Upper lobe of left lung (tissue), 6 donors: ENCODE measurements around the gene MYOM3. TPM values are rescaled to one million over a fixed set of nuclear protein-coding genes. Genes with fewer than 3 reads are reported as not detected.
"Not testable (repeated sequence)": the region's sequence is repeated elsewhere in the genome, so short reads cannot be mapped to it uniquely, and the experiment has no call there.

Experiments
- ATAC-seq, 2 donors: fragments of 200-7000 bp; cut with Tn5 transposase; one replicate each; pipeline ENCODE4 v1.9.1; 2022; ENCODE audit warnings: mild to moderate bottlenecking in 2 of 2, moderate library complexity in 2 of 2; ENCODE audit not compliant: low FRiP score in 2 of 2
- DNase-seq, 2 donors: peaks; one replicate each; pipeline ENCODE4 v3.0.0-alpha.2; 2019 to 2020
- H3K27ac ChIP-seq, 4 donors: fragments of 200-600 bp; sonication (generic); one replicate each; pipeline ENCODE4 v1.5.1; 2016 to 2019
- H3K27me3 ChIP-seq, 4 donors: fragments of 200-600 bp; sonication (generic); one replicate each; pipeline ENCODE4 v1.5.1; 2017 to 2019
- H3K36me3 ChIP-seq, 4 donors: fragments of 200-600 bp; sonication (generic); one replicate each; pipeline ENCODE4 v1.5.1; 2016 to 2019
- H3K4me1 ChIP-seq, 4 donors: fragments of 200-600 bp; sonication (generic); one replicate each; pipeline ENCODE4 v1.5.1; 2018 to 2019
- H3K4me3 ChIP-seq, 4 donors: fragments of 200-600 bp; sonication (generic); one replicate each; pipeline ENCODE4 v1.5.1; 2017 to 2019; ENCODE audit warnings: mild to moderate bottlenecking in 2 of 4, moderate library complexity in 1 of 4
- H3K9me3 ChIP-seq, 4 donors: fragments of 200-600 bp; sonication (generic); one replicate each; pipeline ENCODE4 v1.5.1; 2018 to 2019
- EP300 ChIP-seq, 4 donors: sonication (generic); formaldehyde crosslinking; IDR thresholded peaks; one replicate each; pipeline ENCODE4 v1.5.1; 2017; ENCODE audit warnings: antibody characterized with exemption in 4 of 4, control low read depth in 2 of 4
- POLR2A ChIP-seq, 4 donors: fragments of 450-650 bp; IDR thresholded peaks; one replicate each; pipeline ENCODE4 v1.5.1; 2016 to 2017; ENCODE audit warnings: antibody characterized with exemption in 4 of 4, mild to moderate bottlenecking in 2 of 4
- POLR2AphosphoS5 ChIP-seq, 2 donors: sonication (generic); formaldehyde crosslinking; IDR thresholded peaks; one replicate each; pipeline ENCODE4 v1.5.1; 2017; ENCODE audit warnings: antibody characterized with exemption in 2 of 2
- WGBS, 2 donors: methylation state at CpG; one replicate each; pipeline ENCODE4 v1.1.5; 2017 to 2018; 5-methylcytosine and 5-hydroxymethylcytosine counted together
- total RNA-seq, 6 donors: library from RNA; depleted of rRNA in 4 of 6; stranded (reverse); fragments of >200 nt in 4 of 6; gene quantifications; one replicate each; pipeline versions ENCODE4 v1.1.0 to v1.2.1, GENCODE V29; 2016 to 2021
- TF ChIP-seq, protein P1 (sequence below), 6 experiments: fragments of 450-650 bp in 4 of 6; fragments of 200-600 bp in 2 of 6; sonication (generic) in 2 of 6; IDR thresholded peaks; one replicate each; pipeline ENCODE4 v1.5.1; 2016 to 2019; ENCODE audit warnings: antibody characterized with exemption in 6 of 6
- donor health status: DM: no; HTN: no; CAD: no; lungs with moderate emphysema.
- donor health status: DM: no; HTN: yes; CAD: no; lungs with severe emphysema.

The MYOM3 gene
- total RNA-seq, 6 donors from 2014 or later = 0.11 to 0.20 (median 0.15) TPM; not detected in 3

DNA sequence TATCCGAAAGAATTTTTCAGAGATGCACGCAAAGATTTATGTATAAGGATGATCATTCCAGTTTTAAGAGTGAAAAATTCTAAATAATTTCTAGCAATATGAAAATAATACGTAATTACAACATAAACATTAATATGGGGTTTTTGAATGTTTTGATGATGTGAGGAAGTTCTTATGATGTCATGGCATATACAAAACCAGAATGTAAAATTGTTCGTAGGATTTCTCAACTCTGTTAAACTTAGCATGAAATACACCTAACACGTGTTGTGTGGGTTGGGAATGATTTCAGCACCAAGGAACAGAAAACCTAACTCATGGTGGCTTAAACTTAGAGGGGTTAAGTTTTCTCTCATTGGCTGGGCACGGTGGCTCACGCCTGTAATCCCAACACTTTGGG lies 62.2 kb downstream of the MYOM3 start:
- TF ChIP-seq EP300 (IDR thresholded peaks at IDR 0.05) = no peak
- no peak for TF ChIP-seq POLR2AphosphoS5 (IDR thresholded peaks at IDR 0.05)
- no peak for TF ChIP-seq POLR2A (IDR thresholded peaks at IDR 0.05)
- TF ChIP-seq, protein P1, sequence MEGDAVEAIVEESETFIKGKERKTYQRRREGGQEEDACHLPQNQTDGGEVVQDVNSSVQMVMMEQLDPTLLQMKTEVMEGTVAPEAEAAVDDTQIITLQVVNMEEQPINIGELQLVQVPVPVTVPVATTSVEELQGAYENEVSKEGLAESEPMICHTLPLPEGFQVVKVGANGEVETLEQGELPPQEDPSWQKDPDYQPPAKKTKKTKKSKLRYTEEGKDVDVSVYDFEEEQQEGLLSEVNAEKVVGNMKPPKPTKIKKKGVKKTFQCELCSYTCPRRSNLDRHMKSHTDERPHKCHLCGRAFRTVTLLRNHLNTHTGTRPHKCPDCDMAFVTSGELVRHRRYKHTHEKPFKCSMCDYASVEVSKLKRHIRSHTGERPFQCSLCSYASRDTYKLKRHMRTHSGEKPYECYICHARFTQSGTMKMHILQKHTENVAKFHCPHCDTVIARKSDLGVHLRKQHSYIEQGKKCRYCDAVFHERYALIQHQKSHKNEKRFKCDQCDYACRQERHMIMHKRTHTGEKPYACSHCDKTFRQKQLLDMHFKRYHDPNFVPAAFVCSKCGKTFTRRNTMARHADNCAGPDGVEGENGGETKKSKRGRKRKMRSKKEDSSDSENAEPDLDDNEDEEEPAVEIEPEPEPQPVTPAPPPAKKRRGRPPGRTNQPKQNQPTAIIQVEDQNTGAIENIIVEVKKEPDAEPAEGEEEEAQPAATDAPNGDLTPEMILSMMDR (IDR thresholded peaks at IDR 0.05) = no peak
- 86 to 90% methylated on average over 7 of the region's 7 CpGs for WGBS, 2 donors
- H3K4me3 ChIP-seq = no peak overlapping the region

DNA sequence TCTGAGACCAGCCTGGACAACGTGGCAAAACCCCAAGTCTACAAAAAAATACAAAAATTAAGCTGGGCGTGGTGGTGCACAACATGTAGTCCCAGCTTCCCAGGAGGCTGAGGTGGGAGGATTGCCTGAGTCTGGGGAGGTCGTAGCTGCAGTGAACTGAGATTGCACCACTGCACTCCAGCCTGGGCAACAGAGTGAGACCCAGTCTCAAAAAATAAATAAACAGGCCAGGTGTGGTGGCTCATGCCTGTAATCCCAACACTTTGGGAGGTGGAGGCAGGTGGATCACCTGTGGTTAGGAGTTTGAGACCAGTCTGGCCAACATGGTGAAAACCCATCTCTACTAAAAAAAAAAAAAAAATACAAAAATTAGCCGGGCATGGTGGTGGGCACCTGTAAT lies 63.0 kb downstream of the MYOM3 start:
- not testable (repeated sequence) for H3K36me3 ChIP-seq, H3K27me3 ChIP-seq, ATAC-seq, H3K4me3 ChIP-seq, H3K9me3 ChIP-seq, H3K27ac ChIP-seq, DNase-seq
- 88 to 89% methylated on average over 3 to 4 of the region's 4 CpGs for WGBS, 2 donors
- H3K4me1 ChIP-seq = peaks cover 3 to 17% (median 16%) of the 10 kb centered on the region in 4 donors

More for the DNA sequence above, 62.2 kb downstream of the MYOM3 start:
- Histone ChIP-seq H3K9me3 (no peaks in the 10 kb centered on the region), H3K27ac (no peak overlapping the region), H3K27me3 (no peaks in the 10 kb centered on the region), H3K4me1 (peaks cover 3 to 17% (median 16%) of the 10 kb centered on the region in 4 donors), H3K36me3 (no peaks in the 10 kb centered on the region)
- ATAC-seq (no peak), DNase-seq (no peak)

DNA sequence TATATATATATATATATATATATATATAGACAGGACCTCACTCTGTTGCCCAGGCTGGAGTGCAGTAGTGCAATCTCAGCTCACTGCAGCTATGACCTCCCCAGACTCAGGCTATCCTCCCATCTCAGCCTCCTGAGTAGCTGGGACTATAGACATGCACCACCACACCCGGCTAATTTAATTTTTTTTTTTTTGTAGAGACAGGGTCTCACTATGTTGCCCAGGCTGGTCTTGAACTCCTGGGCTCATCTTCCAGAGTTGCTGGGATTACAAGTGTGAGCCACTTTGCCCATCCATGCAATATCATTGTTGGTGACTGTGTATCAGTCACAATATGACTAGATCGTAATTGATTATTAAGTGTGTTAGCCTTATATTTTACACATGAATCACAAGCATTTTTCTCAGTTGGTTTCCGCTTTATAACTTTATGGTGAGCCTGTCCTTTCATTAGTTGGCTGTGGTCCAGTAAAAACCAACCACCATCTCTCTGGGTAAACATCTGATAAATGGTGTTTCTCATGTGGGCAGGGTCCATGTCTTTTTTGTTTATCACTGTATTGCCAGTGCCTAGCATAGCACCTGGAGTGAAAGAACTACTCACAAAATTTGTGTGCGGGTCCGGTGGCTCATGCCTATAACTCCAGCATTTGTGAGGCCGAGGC lies 63.6 kb downstream of the MYOM3 start:
- Histone ChIP-seq H3K27ac (no peak overlapping the region), H3K9me3 (no peaks in the 10 kb centered on the region), H3K4me3 (no peak overlapping the region), H3K27me3 (no peaks in the 10 kb centered on the region), H3K4me1 (peaks cover 3 to 17% (median 16%) of the 10 kb centered on the region in 4 donors), H3K36me3 (no peaks in the 10 kb centered on the region)
- DNase-seq = no peak
- WGBS, 2 donors = 84 to 92% methylated on average over 6 of the region's 6 CpGs
- TF ChIP-seq, protein P1 (IDR thresholded peaks at IDR 0.05) = no peak
- TF ChIP-seq EP300 (IDR thresholded peaks at IDR 0.05) (no peak), POLR2AphosphoS5 (IDR thresholded peaks at IDR 0.05) (no peak), POLR2A (IDR thresholded peaks at IDR 0.05) (no peak)
- ATAC-seq = no peak

DNA sequence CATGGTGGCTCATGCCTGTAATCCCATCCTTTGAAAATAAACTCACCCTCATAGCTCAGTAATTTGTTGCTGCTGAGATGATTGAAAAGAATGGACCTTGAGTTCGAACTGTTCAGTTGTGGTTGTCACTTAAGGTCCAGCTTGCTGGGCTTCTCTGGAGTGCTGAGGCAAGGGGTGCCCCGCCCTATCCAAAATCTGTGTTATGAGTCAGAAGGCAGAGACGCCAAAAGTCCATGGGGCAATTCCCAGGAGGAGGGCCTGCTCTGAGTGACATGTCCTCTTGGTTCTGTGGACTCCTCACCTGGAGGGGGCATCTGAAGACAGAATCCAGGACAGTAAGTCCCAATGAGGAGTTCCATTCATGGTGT lies 64.8 kb downstream of the MYOM3 start:
- no peak overlapping the region for H3K27ac ChIP-seq
- H3K9me3 ChIP-seq = no peaks in the 10 kb centered on the region
- no peak for DNase-seq
- H3K4me1 ChIP-seq = peaks cover 3 to 17% (median 12%) of the 10 kb centered on the region in 4 donors
- peak; percentile 67 to 85 for ATAC-seq
- no peaks in the 10 kb centered on the region for H3K36me3 ChIP-seq
- 53 to 59% methylated on average over 3 of the region's 3 CpGs for WGBS, 2 donors
- no peaks in the 10 kb centered on the region for H3K27me3 ChIP-seq
- H3K4me3 ChIP-seq = no peak overlapping the region
- no peak for TF ChIP-seq POLR2A (IDR thresholded peaks at IDR 0.05)
- no peak for TF ChIP-seq POLR2AphosphoS5 (IDR thresholded peaks at IDR 0.05)
- TF ChIP-seq, protein P1 (IDR thresholded peaks at IDR 0.05) = no peak
- no peak for TF ChIP-seq EP300 (IDR thresholded peaks at IDR 0.05)

DNA sequence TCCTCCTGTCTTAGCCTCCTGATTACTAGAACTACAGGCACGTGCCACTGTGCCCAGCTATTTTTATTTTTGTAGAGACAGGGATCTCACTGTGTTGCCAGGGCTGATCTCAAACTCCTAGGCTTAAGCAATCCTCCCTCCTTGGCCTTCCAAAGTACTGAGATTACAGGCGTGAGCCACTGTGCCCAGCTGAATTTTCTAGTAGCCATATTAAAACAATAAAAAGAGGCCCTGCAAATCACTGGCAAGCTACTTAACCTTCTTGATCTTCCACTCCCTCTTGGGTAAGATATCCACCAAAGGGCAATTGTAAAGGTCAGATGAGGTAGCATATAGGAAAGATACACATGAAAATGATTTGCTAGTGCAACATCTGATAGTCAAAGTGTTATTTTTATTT lies 66.2 kb downstream of the MYOM3 start:
- DNase-seq (no peak), ATAC-seq (peak in 1 of 2 donors; percentile 11)
- TF ChIP-seq POLR2AphosphoS5 (IDR thresholded peaks at IDR 0.05) (no peak), POLR2A (IDR thresholded peaks at IDR 0.05) (no peak), EP300 (IDR thresholded peaks at IDR 0.05) (no peak)
- TF ChIP-seq, protein P1 (IDR thresholded peaks at IDR 0.05) = no peak
- Histone ChIP-seq H3K27me3 (no peaks in the 10 kb centered on the region), H3K4me3 (no peak overlapping the region), H3K27ac (peak overlapping the region in 1 of 4 donors; percentile 48), H3K4me1 (peaks cover 0 to 11% (median 6%) of the 10 kb centered on the region in 4 donors), H3K36me3 (no peaks in the 10 kb centered on the region), H3K9me3 (no peaks in the 10 kb centered on the region)
- 43 to 74% methylated on average over 2 of the region's 2 CpGs for WGBS, 2 donors

DNA sequence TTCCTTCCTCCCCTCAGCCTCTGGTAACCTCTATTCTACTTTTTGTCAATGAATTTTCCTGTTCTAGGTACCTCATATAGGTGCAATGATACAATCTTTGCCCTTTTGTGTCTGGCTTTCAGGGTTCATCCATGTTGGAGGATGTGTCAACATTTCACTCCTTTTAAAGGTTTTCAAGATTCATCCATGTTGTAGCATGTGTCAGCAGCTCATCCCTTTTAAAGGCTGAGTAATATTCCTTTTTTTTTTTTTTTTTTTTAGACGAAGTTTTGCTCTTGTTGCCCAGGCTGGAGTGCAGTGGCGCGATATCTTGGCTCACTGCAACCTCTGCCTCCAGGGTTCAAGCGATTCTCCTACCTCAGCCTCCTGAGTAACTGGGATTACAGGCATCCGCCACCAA lies 67.3 kb downstream of the MYOM3 start:
- H3K4me3 ChIP-seq, DNase-seq, H3K9me3 ChIP-seq, H3K36me3 ChIP-seq, H3K27ac ChIP-seq, ATAC-seq, H3K27me3 ChIP-seq: not testable (repeated sequence)
- 78 to 85% methylated on average over 5 of the region's 5 CpGs for WGBS, 2 donors
- H3K4me1 ChIP-seq = peaks cover 0 to 11% (median 6%) of the 10 kb centered on the region in 4 donors
